Endothelial cell of umbilical vein (primary cell): ENCODE measurements around the gene PLOD2. TPM values are rescaled to one million over a fixed set of nuclear protein-coding genes. Genes with fewer than 3 reads are reported as not detected.

Source experiments
- BruUV-seq: library from RNA; stranded (reverse); fragments of 400-500 nt; replicated peaks from 2 replicates; lab custom pipeline; 2021; lab: Mats Ljungman, UMichigan
- CTCF ChIA-PET: fragments of 300-600, 350-600 bp; sonication (Branson Sonifier 250); formaldehyde crosslinking; loops from one replicate; lab custom pipeline; 2021; ENCODE audit warnings: antibody characterized with exemption, inconsistent platforms; lab: Charles Lee
- POLR2A ChIA-PET: fragments of 300-600, 350-600 bp; sonication (Branson Sonifier 250); formaldehyde crosslinking; loops from one replicate; lab custom pipeline; 2021; ENCODE audit warnings: antibody characterized with exemption, inconsistent platforms; lab: Charles Lee
- DNase-seq: peaks from one replicate; pipeline ENCODE4 v3.0.0-alpha.2; 2011; ENCODE audit warnings: low read depth, low spot score
- FAIRE-seq: peaks from 2 replicates; lab custom pipeline; 2011; peaks lifted over from hg19 to GRCh38; lab: Jason Lieb, UNC
- H2AFZ ChIP-seq: 2 replicates; pipeline ENCODE4 v1.6.0; 2012; ENCODE audit warnings: low read depth, low read length, control low read depth, inconsistent platforms
- H3K27ac ChIP-seq: 2 replicates; pipeline ENCODE4 v1.5.1; 2011; ENCODE audit warnings: low read depth, mild to moderate bottlenecking, control low read depth, low read length, moderate library complexity; ENCODE audit not compliant: insufficient read depth
- H3K27me3 ChIP-seq, 2 experiments: 2 replicates each; pipeline versions ENCODE4 v1.6.0 to v1.6.1; 2011; ENCODE audit warnings: low read length in 2 of 2, mixed read lengths in 1 of 2; ENCODE audit not compliant: control insufficient read depth in 2 of 2, insufficient read depth in 2 of 2
- H3K36me3 ChIP-seq, 2 experiments: 2 replicates in 1 of 2; 3 replicates in 1 of 2; pipeline ENCODE4 v1.5.1; 2011; ENCODE audit warnings: low read length in 2 of 2, mild to moderate bottlenecking in 1 of 2, moderate library complexity in 1 of 2; ENCODE audit not compliant: control insufficient read depth in 2 of 2, insufficient read depth in 2 of 2; ENCODE audit errors: extremely low read depth in 1 of 2
- H3K4me1 ChIP-seq: 3 replicates; pipeline ENCODE4 v1.5.1; 2011; ENCODE audit warnings: mild to moderate bottlenecking, low read length; ENCODE audit not compliant: control insufficient read depth, insufficient read depth; ENCODE audit errors: extremely low read depth
- H3K4me2 ChIP-seq: 2 replicates; pipeline ENCODE4 v1.6.1; 2011; ENCODE audit warnings: low read length, control low read depth, mixed read lengths; ENCODE audit not compliant: insufficient read depth
- H3K4me3 ChIP-seq, 3 experiments: fragments of 200-600 bp in 1 of 3; sonication (generic), shearing (Covaris generic) in 1 of 3; replicated peaks in 1 of 3; 2 replicates each; pipeline ENCODE4 v1.5.1; 2011 to 2016; ENCODE audit warnings: control low read depth in 3 of 3, low read length in 3 of 3, mild to moderate bottlenecking in 2 of 3, inconsistent platforms in 1 of 3, low read depth in 1 of 3, moderate library complexity in 1 of 3; ENCODE audit not compliant: insufficient read depth in 1 of 3
- H3K79me2 ChIP-seq: 2 replicates; pipeline ENCODE4 v1.6.0; 2012; ENCODE audit warnings: low read length, inconsistent platforms; ENCODE audit not compliant: control insufficient read depth, insufficient read depth
- H3K9ac ChIP-seq: replicated peaks from 2 replicates; pipeline ENCODE3; 2011; ENCODE audit warnings: low read length, control low read depth; ENCODE audit not compliant: insufficient read depth; ENCODE audit errors: extremely low read depth
- H3K9me1 ChIP-seq: replicated peaks from 3 replicates; pipeline ENCODE4 v1.6.0; 2011; ENCODE audit warnings: mild to moderate bottlenecking, low read length; ENCODE audit not compliant: control insufficient read depth, insufficient read depth; ENCODE audit errors: extremely low read depth
- H3K9me3 ChIP-seq: replicated peaks from 2 replicates; pipeline ENCODE4 v1.5.1; 2012; ENCODE audit warnings: low read length, inconsistent platforms; ENCODE audit not compliant: control insufficient read depth, insufficient read depth
- H4K20me1 ChIP-seq: replicated peaks from 2 replicates; pipeline ENCODE3; 2011; ENCODE audit warnings: mild to moderate bottlenecking, low read length; ENCODE audit not compliant: control insufficient read depth, insufficient read depth; ENCODE audit errors: extremely low read depth
- CTCF ChIP-seq, 2 donors: IDR thresholded peaks; 1 replicate in 1 of 2; 2 replicates in 1 of 2; pipeline ENCODE4 v1.5.1; 2011; ENCODE audit warnings: low read length in 2 of 2, mild to moderate bottlenecking in 2 of 2, moderate library complexity in 2 of 2, control low read depth in 1 of 2, inconsistent platforms in 1 of 2, low read depth in 1 of 2; ENCODE audit not compliant: insufficient read depth in 1 of 2; ENCODE audit errors: extremely low read depth in 1 of 2
- GATA2 ChIP-seq: IDR thresholded peaks from 2 replicates; pipeline ENCODE4 v1.7.0; 2011; ENCODE audit warnings: low read depth, mild to moderate bottlenecking, moderate library complexity, mixed read lengths, low read length; ENCODE audit not compliant: insufficient read length, insufficient read depth
- MYC ChIP-seq: IDR thresholded peaks from one replicate; pipeline ENCODE4 v1.6.1; 2011; ENCODE audit warnings: mild to moderate bottlenecking, low read depth, low read length
- POLR2AphosphoS5 ChIP-seq: IDR thresholded peaks from 2 replicates; pipeline ENCODE4 v1.6.1; 2012; ENCODE audit warnings: low read depth, mild to moderate bottlenecking, control low read depth, low read length, moderate library complexity; ENCODE audit not compliant: insufficient read depth
- dilution Hi-C: fragments of 300-500 bp; cut with MboI; formaldehyde crosslinking; loops from one replicate; pipeline ENCODE4 v1.15.0; 2019; ENCODE audit warnings: low sequenced_read_pairs; ENCODE audit not compliant: extremely low pct_ligation_motif_present
- intact Hi-C: fragments of 100-400 bp; cut with micrococcal nuclease; formaldehyde crosslinking; loops from one replicate; pipeline ENCODE4 v1.10.0; 2022
- polyA plus RNA-seq, 4 experiments: library from polyadenylated mRNA; depleted of rRNA in 3 of 4; stranded (reverse) in 3 of 4; unstranded in 1 of 4; fragments of >200 nt; gene quantifications; 2 replicates each; pipeline versions ENCODE4 v1.2.1 to v1.2.3, GENCODE V29; 2011 to 2012; ENCODE audit warnings: missing spikeins in 1 of 4
- total RNA-seq: library from RNA; stranded (reverse); gene quantifications from 2 replicates; pipeline ENCODE4 v1.2.3, GENCODE V29; 2021

PLOD2 gene
- total and polyA plus RNA-seq, 2 donors (not counting 3 experiments of a cell fraction or from before 2014, with no cell fraction given): 36.1 to 193 TPM

- dilution Hi-C loops: no loop called here
- no TSS peak for BruUV-seq
- ChIA-PET POLR2A (interaction anchor here (1.3 kb wide), 1 partner anchor 33 kb away, joined by 4 read pairs; the partner anchor contains the start of gene PLOD2), CTCF (interaction anchor here (0.9 to 1.9 kb wide), 5 partner anchors 8 to 58 kb away, joined by 3 to 5 read pairs (median 4); no protein-coding TSS in a partner anchor)
- Histone ChIP-seq H3K27ac (no peak overlapping the region), H4K20me1 (peaks cover 12% of the 10 kb centered on the region), H3K4me3 (no peak overlapping the region), H3K9me1 (no peaks in the 10 kb centered on the region), H3K9ac (no peak overlapping the region), H2AFZ (no peak overlapping the region), H3K4me1 (peaks cover 26% of the 10 kb centered on the region), H3K36me3 (no peaks in the 10 kb centered on the region), H3K4me2 (no peak overlapping the region), H3K79me2 (peaks cover 96% of the 10 kb centered on the region), H3K27me3 (no peaks in the 10 kb centered on the region), H3K9me3 (no peaks in the 10 kb centered on the region)
- FAIRE-seq (no peak), DNase-seq (no peak)
- no peak for TF ChIP-seq CTCF (IDR thresholded peaks at IDR 0.05; ENCODE audit: extremely low read depth in 1 of 2, insufficient read depth in 1 of 2, low read depth in 1 of 2, low read length in 2 of 2)
- intact Hi-C loops: no loop called here
Measured at GRCh38 chr3:146128939-146129338, 32.0 kb downstream of the PLOD2 start.

- POLR2A ChIA-PET: interaction anchor here (1.3 kb wide), 1 partner anchor 33 kb away, joined by 4 read pairs; the partner anchor contains the start of gene PLOD2
- H3K79me2 ChIP-seq: peaks cover 95% of the 10 kb centered on the region
- intact Hi-C loops: no loop called here
Measured at GRCh38 chr3:146128179-146128578, 32.8 kb downstream of the PLOD2 start.

More at GRCh38 chr3:146128179-146128578, 32.8 kb downstream of the PLOD2 start:
- H3K9ac ChIP-seq: no peak overlapping the region
- H3K36me3 ChIP-seq: no peaks in the 10 kb centered on the region
- no peak overlapping the region for H3K4me2 ChIP-seq
- dilution Hi-C loops: no loop called here
- CTCF ChIA-PET: interaction anchor here (0.9 to 1.9 kb wide), 5 partner anchors 9 to 59 kb away, joined by 3 to 5 read pairs (median 4); no protein-coding TSS in a partner anchor
- no peak overlapping the region for H2AFZ ChIP-seq
- H3K9me1 ChIP-seq: no peaks in the 10 kb centered on the region
- H3K27ac ChIP-seq: no peak overlapping the region
- H3K9me3 ChIP-seq: no peaks in the 10 kb centered on the region
- DNase-seq: no peak
- no peak overlapping the region for H3K4me3 ChIP-seq
- TF ChIP-seq POLR2AphosphoS5 (no peak), GATA2 (no peak), CTCF (IDR thresholded peaks at IDR 0.05; ENCODE audit: extremely low read depth in 1 of 2, insufficient read depth in 1 of 2, low read depth in 1 of 2, low read length in 2 of 2) (no peak), MYC (no peak)
- H3K4me1 ChIP-seq: peaks cover 26% of the 10 kb centered on the region
- FAIRE-seq: no peak
- no peaks in the 10 kb centered on the region for H3K27me3 ChIP-seq
- BruUV-seq: no TSS peak
- H4K20me1 ChIP-seq: peaks cover 12% of the 10 kb centered on the region
